Testis (tissue), 3 donors: ENCODE results near the gene EEF1G. TPM values are rescaled to one million over a fixed set of nuclear protein-coding genes. Genes with fewer than 3 reads are reported as not detected.
"Not testable (repeated sequence)": the region's sequence is repeated elsewhere in the genome, so short reads cannot be mapped to it uniquely, and the experiment has no call there.

ENCODE experiments used
- DNase-seq: peaks from one replicate; pipeline ENCODE4 v3.0.0-alpha.2; 2019
- H3K27ac ChIP-seq, 2 donors: fragments of 200-600 bp; sonication (generic); one replicate each; pipeline ENCODE4 v1.5.1; 2019
- H3K27me3 ChIP-seq: fragments of 200-600 bp; sonication (generic); one replicate; pipeline ENCODE4 v1.5.1; 2019
- H3K36me3 ChIP-seq: fragments of 200-600 bp; sonication (generic); one replicate; pipeline ENCODE4 v1.5.1; 2017; ENCODE audit warnings: low read depth; ENCODE audit errors: missing control alignments
- H3K4me1 ChIP-seq: fragments of 200-600 bp; sonication (generic); one replicate; pipeline ENCODE4 v1.5.1; 2019
- H3K4me3 ChIP-seq, 2 donors: fragments of 200-600 bp; sonication (generic); one replicate each; pipeline ENCODE4 v1.5.1; 2017 to 2019
- H3K9me3 ChIP-seq: fragments of 200-600 bp; sonication (generic); one replicate; pipeline ENCODE4 v1.5.1; 2017
- POLR2A ChIP-seq: fragments of 450-650 bp; IDR thresholded peaks from one replicate; pipeline ENCODE4 v1.6.1; 2017; ENCODE audit warnings: antibody characterized with exemption, mild to moderate bottlenecking, moderate library complexity
- WGBS, 2 donors: methylation state at CpG; one replicate each; pipeline ENCODE4 v1.1.5; 2018; 5-methylcytosine and 5-hydroxymethylcytosine counted together
- intact Hi-C: fragments of 100-400 bp; cut with DNase I; formaldehyde crosslinking; loops from one replicate; pipeline ENCODE4 v1.15.1; 2023; ENCODE audit warnings: low total_unique reads
- polyA plus RNA-seq: library from polyadenylated mRNA; stranded (reverse); fragments of 350-450 nt; fragmentation: Illumina TruSeq; extraction: RNeasy Lipid Tissue Mini Kit (QIAGEN cat#74804); gene quantifications from one replicate; pipeline ENCODE4 v1.2.3, GENCODE V29; 2014; ENCODE audit warnings: low read depth, low replicate concordance; ENCODE audit not compliant: insufficient read depth
- total RNA-seq, 2 donors: library from RNA; depleted of rRNA; stranded (reverse); fragments of >200 nt; gene quantifications; one replicate each; pipeline ENCODE4 v1.2.3, GENCODE V29; 2016
- TF ChIP-seq, protein P1 (sequence below), 3 experiments: fragments of 450-650 bp in 2 of 3; fragments of 200-600 bp in 1 of 3; sonication (generic) in 1 of 3; IDR thresholded peaks; one replicate each; pipeline ENCODE4 v1.5.1; 2016 to 2019; ENCODE audit warnings: antibody characterized with exemption in 3 of 3, mild to moderate bottlenecking in 2 of 3, moderate library complexity in 1 of 3

The EEF1G gene
- total and polyA plus RNA-seq, 3 donors from 2014 or later, result 607 to 1,165 (median 868) TPM

- no peak for DNase-seq
- Histone ChIP-seq H3K4me3 (no peak overlapping the region), H3K27ac (no peak overlapping the region), H3K9me3 (no peaks in the 10 kb centered on the region), H3K4me1 (peaks cover 14% of the 10 kb centered on the region), H3K36me3 (no peaks in the 10 kb centered on the region), H3K27me3 (no peaks in the 10 kb centered on the region)
- TF ChIP-seq, protein P1, sequence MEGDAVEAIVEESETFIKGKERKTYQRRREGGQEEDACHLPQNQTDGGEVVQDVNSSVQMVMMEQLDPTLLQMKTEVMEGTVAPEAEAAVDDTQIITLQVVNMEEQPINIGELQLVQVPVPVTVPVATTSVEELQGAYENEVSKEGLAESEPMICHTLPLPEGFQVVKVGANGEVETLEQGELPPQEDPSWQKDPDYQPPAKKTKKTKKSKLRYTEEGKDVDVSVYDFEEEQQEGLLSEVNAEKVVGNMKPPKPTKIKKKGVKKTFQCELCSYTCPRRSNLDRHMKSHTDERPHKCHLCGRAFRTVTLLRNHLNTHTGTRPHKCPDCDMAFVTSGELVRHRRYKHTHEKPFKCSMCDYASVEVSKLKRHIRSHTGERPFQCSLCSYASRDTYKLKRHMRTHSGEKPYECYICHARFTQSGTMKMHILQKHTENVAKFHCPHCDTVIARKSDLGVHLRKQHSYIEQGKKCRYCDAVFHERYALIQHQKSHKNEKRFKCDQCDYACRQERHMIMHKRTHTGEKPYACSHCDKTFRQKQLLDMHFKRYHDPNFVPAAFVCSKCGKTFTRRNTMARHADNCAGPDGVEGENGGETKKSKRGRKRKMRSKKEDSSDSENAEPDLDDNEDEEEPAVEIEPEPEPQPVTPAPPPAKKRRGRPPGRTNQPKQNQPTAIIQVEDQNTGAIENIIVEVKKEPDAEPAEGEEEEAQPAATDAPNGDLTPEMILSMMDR (IDR thresholded peaks at IDR 0.05), result no peak
- no peak for TF ChIP-seq POLR2A
- WGBS, 2 donors, result 75 to 90% methylated on average over 1 of the region's 1 CpG
- intact Hi-C loops, result no loop called here
These were observed 4.1 kb downstream of the EEF1G start for GRCh38 chr11:62569611-62570010.

DNA sequence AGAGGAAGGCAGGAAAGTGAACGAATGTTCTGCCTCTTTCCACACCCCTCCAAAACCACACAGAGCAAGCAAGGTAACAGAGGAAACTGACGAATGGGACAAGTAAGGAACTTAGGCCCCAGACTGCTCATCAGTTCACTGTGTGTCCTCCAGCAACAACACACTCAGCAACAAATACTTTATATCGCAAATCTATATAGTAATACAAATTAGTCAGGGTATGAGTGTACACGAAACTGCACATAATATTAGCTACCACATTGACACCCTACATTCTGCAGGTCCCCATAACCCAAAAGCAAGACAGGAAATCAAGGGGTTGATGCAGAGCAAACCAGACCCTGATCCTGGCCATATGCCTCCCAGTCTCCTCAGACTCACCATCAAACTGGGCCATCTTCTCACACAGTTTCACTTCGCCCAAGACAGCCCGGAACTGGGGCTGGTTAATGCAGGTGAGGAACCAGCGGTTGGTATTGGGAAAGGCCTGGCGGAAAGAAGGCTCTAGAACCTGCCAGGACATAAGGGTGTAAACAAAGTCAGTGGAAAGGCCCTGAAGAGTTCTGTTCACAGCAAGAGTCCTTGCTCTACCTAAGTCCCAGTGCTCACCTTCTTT lies 6.6 kb downstream of the EEF1G start:
- Histone ChIP-seq H3K27ac (no peak overlapping the region), H3K36me3 (no peaks in the 10 kb centered on the region)
- no peak for DNase-seq

GRCh38 chr11:62566247-62566646 lies 7.4 kb downstream of the EEF1G start:
- no peaks in the 10 kb centered on the region for H3K9me3 ChIP-seq
- H3K27ac ChIP-seq, result peak overlapping the region in 1 of 2 donors; percentile 41
- no peak for TF ChIP-seq POLR2A
- TF ChIP-seq, protein P1 (IDR thresholded peaks at IDR 0.05), result no peak
- no peaks in the 10 kb centered on the region for H3K27me3 ChIP-seq
- DNase-seq, result no peak
- intact Hi-C loops, result no loop called here
- H3K36me3 ChIP-seq, result no peaks in the 10 kb centered on the region
- no peak overlapping the region for H3K4me3 ChIP-seq
- H3K4me1 ChIP-seq, result peaks cover 5% of the 10 kb centered on the region
- WGBS, 2 donors, result 60 to 80% methylated on average over 8 of the region's 8 CpGs

More for the DNA sequence above, 6.6 kb downstream of the EEF1G start:
- no peak overlapping the region for H3K4me3 ChIP-seq
- H3K4me1 ChIP-seq, result peaks cover 5% of the 10 kb centered on the region
- H3K27me3 ChIP-seq, result no peaks in the 10 kb centered on the region
- intact Hi-C loops, result no loop called here
- no peaks in the 10 kb centered on the region for H3K9me3 ChIP-seq
- TF ChIP-seq, protein P1 (IDR thresholded peaks at IDR 0.05), result no peak
- TF ChIP-seq POLR2A, result no peak
- 83 to 87% methylated on average over 8 of the region's 8 CpGs for WGBS, 2 donors

GRCh38 chr11:62565100-62565802 lies 8.4 kb downstream of the EEF1G start:
- no peak overlapping the region for H3K27ac ChIP-seq
- WGBS, 2 donors, result 43 to 49% methylated on average over 5 of the region's 5 CpGs
- H3K9me3 ChIP-seq, result no peaks in the 10 kb centered on the region
- no peak for DNase-seq
- H3K36me3 ChIP-seq, result no peaks in the 10 kb centered on the region
- TF ChIP-seq, protein P1 (IDR thresholded peaks at IDR 0.05), result no peak
- TF ChIP-seq POLR2A, result no peak
- no peaks in the 10 kb centered on the region for H3K27me3 ChIP-seq
- peaks cover 11% of the 10 kb centered on the region for H3K4me1 ChIP-seq
- intact Hi-C loops, result no loop called here
- H3K4me3 ChIP-seq, result no peak overlapping the region

DNA sequence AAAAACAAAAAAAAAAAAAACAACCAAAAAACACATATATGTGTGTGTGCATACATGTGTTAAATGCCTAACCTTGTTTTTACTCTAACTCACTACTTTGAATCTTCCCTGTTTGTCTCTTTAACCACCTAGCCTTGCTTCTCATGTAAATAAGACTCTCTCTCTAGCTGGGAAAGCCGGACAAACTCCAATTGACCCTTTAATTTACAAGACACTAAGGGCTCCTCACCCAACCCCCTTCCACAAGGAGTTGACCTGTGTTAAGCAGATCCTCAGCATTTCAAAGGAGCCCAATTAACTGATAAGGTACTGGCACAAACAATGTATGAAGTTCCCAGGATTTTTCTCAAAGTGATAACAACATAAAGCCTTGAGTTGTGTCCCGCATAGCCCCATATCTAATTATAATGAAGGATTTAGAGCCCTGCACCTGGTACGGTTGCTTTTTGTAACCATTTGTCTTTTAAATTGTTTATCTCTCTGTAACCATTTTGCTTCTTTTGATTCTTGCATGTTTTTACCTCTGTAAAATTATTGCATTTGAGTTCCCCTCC lies 11.9 kb downstream of the EEF1G start:
- H3K36me3 ChIP-seq, H3K27me3 ChIP-seq, intact Hi-C loops, H3K9me3 ChIP-seq, H3K4me3 ChIP-seq, DNase-seq, H3K27ac ChIP-seq: not testable (repeated sequence)
- H3K4me1 ChIP-seq, result peaks cover 17% of the 10 kb centered on the region
- 46 to 51% methylated on average over 3 of the region's 3 CpGs for WGBS, 2 donors
